Suprapubic skin (tissue), 3 donors: ENCODE measurements around the gene BSG.

Source experiments
- POLR2A ChIP-seq, 2 donors: fragments of 450-650 bp; IDR thresholded peaks; one replicate each; pipeline ENCODE4 v1.6.1; 2017; ENCODE audit warnings: antibody characterized with exemption in 2 of 2, mild to moderate bottlenecking in 2 of 2, moderate library complexity in 2 of 2
- TF ChIP-seq, protein P1 (sequence below), 2 donors: fragments of 200-600 bp in 1 of 2; fragments of 450-650 bp in 1 of 2; sonication (generic) in 1 of 2; IDR thresholded peaks; one replicate each; pipeline ENCODE4 v1.5.1; 2016 to 2019; ENCODE audit warnings: antibody characterized with exemption in 2 of 2, mild to moderate bottlenecking in 1 of 2, moderate library complexity in 1 of 2

DNA sequence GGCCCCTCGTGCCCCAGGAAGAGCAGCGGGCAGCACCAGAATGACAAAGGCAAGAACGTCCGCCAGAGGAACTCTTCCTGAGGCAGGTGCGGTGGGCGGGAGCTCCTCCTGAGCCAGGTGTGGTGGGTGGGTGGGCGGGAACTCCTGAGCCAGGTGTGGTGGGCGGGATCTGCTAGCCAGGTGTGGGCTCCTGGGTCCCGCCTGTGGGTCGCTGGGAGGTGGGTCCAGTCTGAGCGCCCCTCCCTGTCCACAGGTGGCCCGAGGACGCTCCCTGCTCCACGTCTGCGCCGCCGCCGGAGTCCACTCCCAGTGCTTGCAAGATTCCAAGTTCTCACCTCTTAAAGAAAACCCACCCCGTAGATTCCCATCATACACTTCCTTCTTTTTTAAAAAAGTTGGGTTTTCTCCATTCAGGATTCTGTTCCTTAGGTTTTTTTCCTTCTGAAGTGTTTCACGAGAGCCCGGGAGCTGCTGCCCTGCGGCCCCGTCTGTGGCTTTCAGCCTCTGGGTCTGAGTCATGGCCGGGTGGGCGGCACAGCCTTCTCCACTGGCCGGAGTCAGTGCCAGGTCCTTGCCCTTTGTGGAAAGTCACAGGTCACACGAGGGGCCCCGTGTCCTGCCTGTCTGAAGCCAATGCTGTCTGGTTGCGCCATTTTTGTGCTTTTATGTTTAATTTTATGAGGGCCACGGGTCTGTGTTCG, 10.3 kb downstream of the BSG start:
- no peak for TF ChIP-seq POLR2A (IDR thresholded peaks at IDR 0.05)
- TF ChIP-seq, protein P1, sequence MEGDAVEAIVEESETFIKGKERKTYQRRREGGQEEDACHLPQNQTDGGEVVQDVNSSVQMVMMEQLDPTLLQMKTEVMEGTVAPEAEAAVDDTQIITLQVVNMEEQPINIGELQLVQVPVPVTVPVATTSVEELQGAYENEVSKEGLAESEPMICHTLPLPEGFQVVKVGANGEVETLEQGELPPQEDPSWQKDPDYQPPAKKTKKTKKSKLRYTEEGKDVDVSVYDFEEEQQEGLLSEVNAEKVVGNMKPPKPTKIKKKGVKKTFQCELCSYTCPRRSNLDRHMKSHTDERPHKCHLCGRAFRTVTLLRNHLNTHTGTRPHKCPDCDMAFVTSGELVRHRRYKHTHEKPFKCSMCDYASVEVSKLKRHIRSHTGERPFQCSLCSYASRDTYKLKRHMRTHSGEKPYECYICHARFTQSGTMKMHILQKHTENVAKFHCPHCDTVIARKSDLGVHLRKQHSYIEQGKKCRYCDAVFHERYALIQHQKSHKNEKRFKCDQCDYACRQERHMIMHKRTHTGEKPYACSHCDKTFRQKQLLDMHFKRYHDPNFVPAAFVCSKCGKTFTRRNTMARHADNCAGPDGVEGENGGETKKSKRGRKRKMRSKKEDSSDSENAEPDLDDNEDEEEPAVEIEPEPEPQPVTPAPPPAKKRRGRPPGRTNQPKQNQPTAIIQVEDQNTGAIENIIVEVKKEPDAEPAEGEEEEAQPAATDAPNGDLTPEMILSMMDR (IDR thresholded peaks at IDR 0.05): no peak
